Endothelial cell (in vitro differentiated cells): ENCODE results near the gene MAGI2. TPM values are rescaled to one million over a fixed set of nuclear protein-coding genes. Genes with fewer than 3 reads are reported as not detected.

Experiments used
- DNase-seq: peaks from one replicate; pipeline ENCODE4 v3.0.0; 2021; ENCODE audit warnings: low spot score
- H3K27ac Mint-ChIP-seq: one replicate; pipeline ENCODE4 v1.8.0; 2021; ENCODE audit warnings: mixed read lengths, inconsistent platforms; ENCODE audit not compliant: unreplicated experiment
- H3K27me3 Mint-ChIP-seq: one replicate; pipeline ENCODE4 v1.8.0; 2021; ENCODE audit warnings: mild to moderate bottlenecking, moderate library complexity, mixed read lengths, inconsistent platforms; ENCODE audit not compliant: unreplicated experiment
- H3K36me3 Mint-ChIP-seq: one replicate; pipeline ENCODE4 v1.8.0; 2021; ENCODE audit warnings: mild to moderate bottlenecking, low read depth, mixed read lengths, inconsistent platforms; ENCODE audit not compliant: unreplicated experiment
- H3K4me1 Mint-ChIP-seq: one replicate; pipeline ENCODE4 v1.8.0; 2021; ENCODE audit warnings: mild to moderate bottlenecking, mixed read lengths, inconsistent platforms; ENCODE audit not compliant: unreplicated experiment
- H3K4me3 Mint-ChIP-seq: one replicate; pipeline ENCODE4 v1.8.0; 2021; ENCODE audit warnings: mild to moderate bottlenecking, mixed read lengths, inconsistent platforms; ENCODE audit not compliant: unreplicated experiment
- H3K9me3 Mint-ChIP-seq: one replicate; pipeline ENCODE4 v1.8.0; 2021; ENCODE audit warnings: mixed read lengths, inconsistent platforms; ENCODE audit not compliant: unreplicated experiment
- CTCF ChIP-seq: fragments of 200-600 bp; sonication (generic); IDR thresholded peaks from one replicate; pipeline ENCODE4 v1.5.0; 2021; ENCODE audit warnings: antibody characterized with exemption; ENCODE audit not compliant: unreplicated experiment
- total RNA-seq: library from RNA; stranded (reverse); fragmentation: NEBNext Ultra II Directional; extraction: Animal tissue kit (Norgen Biotek cat#: 25700); gene quantifications from one replicate; pipeline ENCODE4 v1.2.1, GENCODE V29; 2021; ENCODE audit not compliant: unreplicated experiment

Gene MAGI2
- total RNA-seq, 1 donor from 2014 or later, result 6.3 TPM

- Mint-ChIP-seq H3K27me3 (no peaks in the 10 kb centered on the region), H3K4me3 (no peak overlapping the region), H3K4me1 (no peaks in the 10 kb centered on the region), H3K27ac (no peak overlapping the region), H3K9me3 (no peaks in the 10 kb centered on the region), H3K36me3 (no peaks in the 10 kb centered on the region)
- no peak for TF ChIP-seq CTCF
- DNase-seq, result no peak
Observed at GRCh38 chr7:78675511-78675910, 778.0 kb downstream of the MAGI2 start.

- DNase-seq, result no peak
- no peaks in the 10 kb centered on the region for H3K36me3 Mint-ChIP-seq
- no peaks in the 10 kb centered on the region for H3K4me1 Mint-ChIP-seq
- TF ChIP-seq CTCF, result no peak
- H3K27me3 Mint-ChIP-seq, result no peaks in the 10 kb centered on the region
- no peak overlapping the region for H3K4me3 Mint-ChIP-seq
- no peaks in the 10 kb centered on the region for H3K9me3 Mint-ChIP-seq
- H3K27ac Mint-ChIP-seq, result no peak overlapping the region
Observed at GRCh38 chr7:78673272-78673671, 780.2 kb downstream of the MAGI2 start.

- no peaks in the 10 kb centered on the region for H3K36me3 Mint-ChIP-seq
- no peak overlapping the region for H3K4me3 Mint-ChIP-seq
- H3K27me3 Mint-ChIP-seq, result peaks cover 1% of the 10 kb centered on the region
- no peaks in the 10 kb centered on the region for H3K4me1 Mint-ChIP-seq
- no peak for TF ChIP-seq CTCF
- no peak overlapping the region for H3K27ac Mint-ChIP-seq
- DNase-seq, result no peak
- H3K9me3 Mint-ChIP-seq, result no peaks in the 10 kb centered on the region
Observed at GRCh38 chr7:78662939-78663338, 790.5 kb downstream of the MAGI2 start.

DNA sequence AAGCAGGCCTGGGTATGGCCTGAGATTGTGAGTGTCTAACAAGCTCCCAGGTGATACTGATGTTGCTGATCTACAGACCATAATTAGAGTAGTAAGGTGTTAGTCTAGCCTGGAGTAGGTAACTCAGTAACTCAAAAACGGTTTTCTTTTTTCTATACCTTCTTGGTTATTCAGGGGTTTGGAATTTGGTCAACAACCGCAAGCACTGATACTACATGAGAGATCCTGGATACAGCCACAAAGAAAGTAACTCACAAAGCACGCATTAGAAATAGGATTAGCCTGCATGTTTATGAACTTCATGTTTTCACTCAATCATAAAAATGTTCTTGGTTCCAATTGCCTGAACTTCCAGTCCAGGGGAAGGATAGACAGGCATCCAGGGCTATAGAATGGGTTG lies 803.5 kb downstream of the MAGI2 start:
- Mint-ChIP-seq H3K27ac (no peak overlapping the region), H3K4me1 (no peaks in the 10 kb centered on the region), H3K27me3 (peaks cover 2% of the 10 kb centered on the region), H3K4me3 (no peak overlapping the region), H3K36me3 (no peaks in the 10 kb centered on the region), H3K9me3 (no peaks in the 10 kb centered on the region)
- no peak for TF ChIP-seq CTCF
- no peak for DNase-seq

GRCh38 chr7:78649236-78649635 lies 804.2 kb downstream of the MAGI2 start:
- Mint-ChIP-seq H3K36me3 (no peaks in the 10 kb centered on the region), H3K9me3 (no peaks in the 10 kb centered on the region), H3K27ac (no peak overlapping the region), H3K4me1 (no peaks in the 10 kb centered on the region), H3K27me3 (peaks cover 3% of the 10 kb centered on the region), H3K4me3 (no peak overlapping the region)
- DNase-seq, result no peak
- TF ChIP-seq CTCF, result no peak
